ENCODE measurements around the gene NFE2.
"Not testable (repeated sequence)": the region's sequence is repeated elsewhere in the genome, so short reads cannot be mapped to it uniquely, and the experiment has no call there.

The NFE2 gene

GRCh38 chr12:54300732-54301427 is at the start of gene NFE2:
Gene NFE2, minus strand, starts transcription at chr12:54301015. Its CDS starts 5,767 bp downstream, at chr12:54295248.
- no peak for DNase-seq (ENCODE audit: low read depth, low spot score)

- no peak for DNase-seq (ENCODE audit: low read depth, low spot score)
These were observed 48.9 kb upstream of the NFE2 start for GRCh38 chr12:54349679-54350078.

- DNase-seq (ENCODE audit: low read depth, low spot score) = no peak
These were observed 48.2 kb upstream of the NFE2 start for GRCh38 chr12:54349036-54349435.

GRCh38 chr12:54341378-54342300 is 40.8 kb upstream of the NFE2 start:
- no peak for DNase-seq (ENCODE audit: low read depth, low spot score)

- DNase-seq (ENCODE audit: low read depth, low spot score) = no peak
These were observed 40.0 kb upstream of the NFE2 start for GRCh38 chr12:54340846-54341245.

- no peak for DNase-seq (ENCODE audit: low read depth, low spot score)
These were observed 38.0 kb upstream of the NFE2 start for GRCh38 chr12:54338698-54339296.

GRCh38 chr12:54337854-54338650 is 37.2 kb upstream of the NFE2 start:
- no peak for DNase-seq (ENCODE audit: low read depth, low spot score)

GRCh38 chr12:54337280-54337842 is 36.5 kb upstream of the NFE2 start:
- DNase-seq (ENCODE audit: low read depth, low spot score) = no peak

GRCh38 chr12:54333420-54334034 is 32.7 kb upstream of the NFE2 start:
- no peak for DNase-seq (ENCODE audit: low read depth, low spot score)

- DNase-seq (ENCODE audit: low read depth, low spot score) = no peak
These were observed 30.6 kb upstream of the NFE2 start for GRCh38 chr12:54331461-54331860.

GRCh38 chr12:54330442-54330841 is 29.6 kb upstream of the NFE2 start:
- no peak for DNase-seq (ENCODE audit: low read depth, low spot score)

- no peak for DNase-seq (ENCODE audit: low read depth, low spot score)
These were observed 28.9 kb upstream of the NFE2 start for GRCh38 chr12:54329759-54330158.

GRCh38 chr12:54328595-54329337 is 28.0 kb upstream of the NFE2 start:
- no peak for DNase-seq (ENCODE audit: low read depth, low spot score)

- DNase-seq (ENCODE audit: low read depth, low spot score) = not testable (repeated sequence)
These were observed 24.8 kb upstream of the NFE2 start for GRCh38 chr12:54325442-54326109.

GRCh38 chr12:54324617-54325441 is 24.0 kb upstream of the NFE2 start, which contains the start of gene COPZ1:
Gene COPZ1, plus strand, starts transcription at chr12:54325131. Its CDS starts 33 bp downstream, at chr12:54325164.
- peak; percentile 97 for DNase-seq (ENCODE audit: low read depth, low spot score)

- DNase-seq (ENCODE audit: low read depth, low spot score) = no peak
These were observed 20.5 kb upstream of the NFE2 start for GRCh38 chr12:54321363-54321762.

GRCh38 chr12:54312309-54312708 is 11.5 kb upstream of the NFE2 start:
- not testable (repeated sequence) for DNase-seq (ENCODE audit: low read depth, low spot score)

GRCh38 chr12:54311051-54311450 is 10.2 kb upstream of the NFE2 start:
- no peak for DNase-seq (ENCODE audit: low read depth, low spot score)
